Amygdala (tissue), 56 donors: ENCODE results near the gene CAPN7.
"Not testable (repeated sequence)": the region's sequence is repeated elsewhere in the genome, so short reads cannot be mapped to it uniquely, and the experiment has no call there.

Experiments used
- DNase-seq, 56 donors: peaks; one replicate each; lab custom pipeline; 2025; lab: John Stamatoyannopoulos, UW

Gene CAPN7

GRCh38 chr3:15205934-15206661 lies at the start of gene CAPN7:
TSS of gene CAPN7 (plus strand) at chr3:15206246. CDS start at chr3:15206496, 250 bp downstream.
- no peak for DNase-seq

- DNase-seq, result no peak
These were observed 48.6 kb upstream of the CAPN7 start for GRCh38 chr3:15157441-15157840.

- no peak for DNase-seq
These were observed 46.4 kb upstream of the CAPN7 start for GRCh38 chr3:15159501-15160136.

- DNase-seq, result no peak
These were observed 45.4 kb upstream of the CAPN7 start for GRCh38 chr3:15160662-15161061.

- no peak for DNase-seq
These were observed 44.9 kb upstream of the CAPN7 start for GRCh38 chr3:15161133-15161532.

- DNase-seq, result not testable (repeated sequence)
These were observed 42.4 kb upstream of the CAPN7 start for GRCh38 chr3:15163656-15164055.

- no peak for DNase-seq
These were observed 41.7 kb upstream of the CAPN7 start for GRCh38 chr3:15164340-15164739.

GRCh38 chr3:15165061-15165460 lies 41.0 kb upstream of the CAPN7 start:
- DNase-seq, result no peak

- not testable (repeated sequence) for DNase-seq
These were observed 39.7 kb upstream of the CAPN7 start for GRCh38 chr3:15166391-15166790.

- no peak for DNase-seq
These were observed 35.0 kb upstream of the CAPN7 start for GRCh38 chr3:15171096-15171495.

- no peak for DNase-seq
These were observed 33.2 kb upstream of the CAPN7 start for GRCh38 chr3:15172806-15173205.

- no peak for DNase-seq
These were observed 31.1 kb upstream of the CAPN7 start for GRCh38 chr3:15174953-15175352.

GRCh38 chr3:15175605-15176004 lies 30.4 kb upstream of the CAPN7 start:
- DNase-seq, result no peak

- no peak for DNase-seq
These were observed 25.9 kb upstream of the CAPN7 start for GRCh38 chr3:15180042-15180611.

GRCh38 chr3:15181511-15181910 lies 24.5 kb upstream of the CAPN7 start:
- DNase-seq, result no peak

GRCh38 chr3:15181963-15182362 lies 24.1 kb upstream of the CAPN7 start:
- DNase-seq, result no peak

- DNase-seq, result no peak
These were observed 23.0 kb upstream of the CAPN7 start for GRCh38 chr3:15183011-15183410.

GRCh38 chr3:15185404-15185803 lies 20.6 kb upstream of the CAPN7 start:
- no peak for DNase-seq

- DNase-seq, result no peak
These were observed 20.0 kb upstream of the CAPN7 start for GRCh38 chr3:15186101-15186476.

- DNase-seq, result not testable (repeated sequence)
These were observed 19.4 kb upstream of the CAPN7 start for GRCh38 chr3:15186477-15187164.

- no peak for DNase-seq
These were observed 8.6 kb upstream of the CAPN7 start for GRCh38 chr3:15197340-15198029.
